SU-DHL-6 (cell line): ENCODE data around the gene S100A16.

Source experiments
- EZH2phosphoT487 ChIP-seq: fragments of 200-600 bp; sonication (generic), shearing (Covaris generic); conservative IDR thresholded peaks from 2 replicates; pipeline ENCODE4 v1.6.1; 2018; ENCODE audit warnings: mild to moderate bottlenecking, antibody characterized with exemption, low read length, moderate library complexity, mixed read lengths
- TF ChIP-seq, protein P1 (sequence below): fragments of 200-600 bp; sonication (generic); IDR thresholded peaks from one replicate; pipeline ENCODE4 v1.5.1; 2017; ENCODE audit warnings: antibody characterized with exemption, mild to moderate bottlenecking, low read length, moderate library complexity; ENCODE audit not compliant: insufficient read depth, poor library complexity, severe bottlenecking

GRCh38 chr1:153587314-153587713, 25.6 kb downstream of the S100A16 start:
- TF ChIP-seq, protein P1, sequence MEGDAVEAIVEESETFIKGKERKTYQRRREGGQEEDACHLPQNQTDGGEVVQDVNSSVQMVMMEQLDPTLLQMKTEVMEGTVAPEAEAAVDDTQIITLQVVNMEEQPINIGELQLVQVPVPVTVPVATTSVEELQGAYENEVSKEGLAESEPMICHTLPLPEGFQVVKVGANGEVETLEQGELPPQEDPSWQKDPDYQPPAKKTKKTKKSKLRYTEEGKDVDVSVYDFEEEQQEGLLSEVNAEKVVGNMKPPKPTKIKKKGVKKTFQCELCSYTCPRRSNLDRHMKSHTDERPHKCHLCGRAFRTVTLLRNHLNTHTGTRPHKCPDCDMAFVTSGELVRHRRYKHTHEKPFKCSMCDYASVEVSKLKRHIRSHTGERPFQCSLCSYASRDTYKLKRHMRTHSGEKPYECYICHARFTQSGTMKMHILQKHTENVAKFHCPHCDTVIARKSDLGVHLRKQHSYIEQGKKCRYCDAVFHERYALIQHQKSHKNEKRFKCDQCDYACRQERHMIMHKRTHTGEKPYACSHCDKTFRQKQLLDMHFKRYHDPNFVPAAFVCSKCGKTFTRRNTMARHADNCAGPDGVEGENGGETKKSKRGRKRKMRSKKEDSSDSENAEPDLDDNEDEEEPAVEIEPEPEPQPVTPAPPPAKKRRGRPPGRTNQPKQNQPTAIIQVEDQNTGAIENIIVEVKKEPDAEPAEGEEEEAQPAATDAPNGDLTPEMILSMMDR, result no peak
- TF ChIP-seq EZH2phosphoT487, result no peak
